Raji (cell line): ENCODE data around the gene PSMD1.

Experiments
- POLR2A ChIP-seq: IDR thresholded peaks from 2 replicates; pipeline ENCODE4 v1.6.1; 2011; ENCODE audit warnings: low read depth, low read length, control low read depth; ENCODE audit not compliant: insufficient read depth

PSMD1 gene

GRCh38 chr2:231177156-231178025 lies 120.7 kb downstream of the PSMD1 start:
- no peak for TF ChIP-seq POLR2A

- TF ChIP-seq POLR2A, result no peak
These were observed 125.3 kb downstream of the PSMD1 start for GRCh38 chr2:231181860-231182512.

GRCh38 chr2:231182513-231182899 lies 125.8 kb downstream of the PSMD1 start:
- TF ChIP-seq POLR2A, result no peak

GRCh38 chr2:231183851-231184250 lies 127.2 kb downstream of the PSMD1 start:
- no peak for TF ChIP-seq POLR2A

- no peak for TF ChIP-seq POLR2A
These were observed 127.7 kb downstream of the PSMD1 start for GRCh38 chr2:231184319-231184718.

- no peak for TF ChIP-seq POLR2A
These were observed 128.5 kb downstream of the PSMD1 start for GRCh38 chr2:231185050-231185725.

GRCh38 chr2:231185886-231186285 lies 129.2 kb downstream of the PSMD1 start:
- no peak for TF ChIP-seq POLR2A

GRCh38 chr2:231186325-231186724 lies 129.7 kb downstream of the PSMD1 start:
- no peak for TF ChIP-seq POLR2A

- TF ChIP-seq POLR2A, result no peak
These were observed 131.3 kb downstream of the PSMD1 start for GRCh38 chr2:231187736-231188505.

- no peak for TF ChIP-seq POLR2A
These were observed 132.0 kb downstream of the PSMD1 start for GRCh38 chr2:231188506-231189170.

GRCh38 chr2:231189171-231189530 lies 132.5 kb downstream of the PSMD1 start:
- TF ChIP-seq POLR2A, result no peak

GRCh38 chr2:231189571-231190495 lies 133.2 kb downstream of the PSMD1 start:
- TF ChIP-seq POLR2A, result no peak

- no peak for TF ChIP-seq POLR2A
These were observed 134.0 kb downstream of the PSMD1 start for GRCh38 chr2:231190531-231191197.
